Measurements from ENCODE around the gene TAF3.

The TAF3 gene

DNA sequence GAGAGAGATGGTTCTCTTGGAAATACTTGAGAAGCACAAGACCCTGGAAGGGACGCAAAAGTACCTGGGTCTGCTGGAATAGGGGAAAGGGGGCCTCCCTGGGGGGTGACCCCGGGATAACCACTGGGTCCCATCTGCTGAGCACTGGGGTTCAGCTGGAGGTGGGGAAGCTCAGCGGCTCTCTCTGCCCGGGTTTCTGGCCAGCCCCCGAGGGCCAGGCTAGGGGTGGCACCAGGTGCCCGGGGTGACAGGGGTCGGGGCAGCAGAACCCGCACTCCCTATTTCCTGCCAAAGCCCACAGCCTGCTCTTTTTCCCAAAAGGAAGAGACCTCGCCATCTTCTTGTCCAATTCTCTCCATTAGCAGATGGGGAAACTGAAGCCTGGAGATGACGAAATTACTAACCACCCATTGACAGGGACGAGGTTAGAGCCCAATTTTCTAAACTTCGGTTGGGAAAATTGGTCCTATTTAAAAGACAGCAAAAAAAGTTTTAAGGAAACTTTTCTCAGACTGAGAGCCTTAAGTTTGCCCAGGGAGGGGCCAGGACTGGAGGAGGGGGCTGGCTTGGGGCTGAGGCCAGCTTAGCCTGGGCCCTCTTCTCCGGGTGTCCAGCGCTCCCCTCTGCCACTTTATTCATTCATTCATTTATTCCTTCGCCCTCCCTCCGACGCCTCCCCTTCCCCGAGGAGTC is 218.3 kb downstream of the TAF3 start:
- DNase-seq, result no peak

DNA sequence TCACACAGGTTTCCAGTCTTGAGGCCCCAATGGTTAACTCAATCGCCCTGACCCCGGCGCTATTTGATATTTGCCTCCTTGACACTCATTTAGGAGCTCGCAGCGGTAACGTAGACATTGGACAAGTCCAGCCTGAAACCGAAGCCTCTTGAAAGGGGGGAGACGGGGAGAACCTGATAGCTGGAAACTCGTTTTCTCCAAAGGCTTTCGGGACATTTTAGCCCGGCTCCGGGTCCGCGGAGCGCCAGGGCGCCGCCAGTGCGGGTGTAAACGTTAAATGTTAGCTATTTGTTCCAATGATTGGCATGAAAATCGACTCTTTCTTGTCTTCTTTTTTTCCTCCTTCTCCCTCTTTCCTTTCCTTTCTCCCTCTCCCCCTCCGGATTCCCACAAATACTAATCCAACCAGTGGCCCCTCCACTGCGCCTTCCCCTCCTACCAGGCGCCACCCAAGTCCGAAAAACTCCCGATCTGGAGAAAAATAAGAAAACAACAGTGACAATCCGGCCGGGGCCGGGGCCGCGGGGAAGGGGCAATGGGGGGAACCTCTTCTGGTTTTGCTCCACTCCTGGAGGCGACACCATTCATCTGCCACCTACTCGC is 219.0 kb downstream of the TAF3 start:
- DNase-seq, result no peak

GRCh38 chr10:8037941-8038894 is 219.9 kb downstream of the TAF3 start:
- DNase-seq, result no peak

DNA sequence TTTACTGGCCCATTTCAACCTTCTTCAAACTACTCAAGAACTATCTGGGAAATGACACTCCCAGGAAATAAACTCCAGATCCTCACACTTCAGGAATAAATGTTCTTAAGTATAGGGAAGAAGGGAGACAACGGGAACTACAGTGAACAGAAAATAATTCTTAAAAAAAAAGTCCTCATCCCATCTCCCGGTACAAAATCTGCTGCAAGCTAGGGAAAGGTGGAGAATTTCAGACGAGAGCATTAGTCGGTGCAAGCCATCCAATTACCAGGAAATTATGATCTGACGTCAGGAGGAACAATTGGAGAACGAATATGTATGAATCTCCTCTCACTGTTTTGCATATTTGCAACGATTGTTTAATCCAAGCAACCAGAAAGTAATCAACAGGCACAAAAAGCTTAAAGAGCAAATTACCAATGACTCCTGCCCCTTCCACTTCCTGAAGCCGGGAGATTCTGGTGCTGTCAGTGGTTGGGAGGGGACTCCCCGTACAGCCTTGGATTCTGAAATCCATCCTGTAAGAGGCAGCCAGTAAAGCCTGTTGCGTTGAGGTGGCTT is 221.1 kb downstream of the TAF3 start:
- DNase-seq, result no peak

DNA sequence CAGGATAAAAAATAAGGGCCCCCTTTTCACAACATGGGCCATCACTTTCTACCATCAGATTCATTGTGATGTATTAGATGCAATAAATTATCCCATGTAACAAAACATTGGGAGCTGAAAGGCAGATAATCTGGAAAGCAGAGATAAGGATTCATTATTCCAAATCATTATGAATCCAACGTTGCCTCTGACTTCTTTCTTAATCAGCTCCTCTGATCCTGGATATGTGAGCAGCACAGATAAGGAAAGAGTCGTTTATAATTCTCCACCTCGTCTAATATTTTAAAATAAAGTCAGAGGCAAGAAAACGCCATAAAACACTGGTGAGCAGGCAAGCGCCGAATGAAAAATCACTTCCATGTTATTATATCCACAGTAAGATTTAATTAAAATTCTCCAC is 222.3 kb downstream of the TAF3 start:
- no peak for DNase-seq

DNA sequence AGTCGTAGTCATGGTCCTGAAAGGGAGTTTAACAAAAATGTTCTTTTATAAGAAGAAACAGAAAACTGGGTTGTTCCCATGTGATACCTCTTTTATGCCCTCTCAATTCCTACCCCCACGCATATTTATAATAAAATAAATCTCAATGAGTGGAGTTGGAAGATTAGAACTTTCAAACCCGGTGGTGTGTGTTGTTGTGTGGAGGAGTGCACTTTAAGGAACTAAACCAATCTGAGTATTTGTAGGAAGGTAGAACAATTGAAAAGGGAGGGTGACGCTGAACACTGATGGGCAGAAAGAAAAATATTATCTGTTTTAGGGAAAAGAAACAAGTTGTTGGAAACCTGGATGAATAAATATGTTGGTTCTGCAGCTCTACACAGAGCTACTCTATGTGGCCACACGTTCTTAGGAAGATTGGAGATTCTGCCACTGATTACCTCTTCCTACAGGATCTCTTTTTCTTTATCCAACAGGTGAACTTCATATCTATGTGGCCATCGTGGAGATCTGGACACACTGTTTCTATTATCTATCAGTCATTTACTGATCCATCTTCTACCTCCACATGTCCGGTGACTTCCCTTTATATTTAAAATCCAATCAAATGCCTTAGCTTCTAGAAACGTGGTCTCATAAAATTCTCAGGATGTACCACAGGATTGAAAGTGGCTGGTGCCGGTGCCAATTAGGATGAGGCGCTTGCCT is 223.1 kb downstream of the TAF3 start:
- DNase-seq, result no peak

DNA sequence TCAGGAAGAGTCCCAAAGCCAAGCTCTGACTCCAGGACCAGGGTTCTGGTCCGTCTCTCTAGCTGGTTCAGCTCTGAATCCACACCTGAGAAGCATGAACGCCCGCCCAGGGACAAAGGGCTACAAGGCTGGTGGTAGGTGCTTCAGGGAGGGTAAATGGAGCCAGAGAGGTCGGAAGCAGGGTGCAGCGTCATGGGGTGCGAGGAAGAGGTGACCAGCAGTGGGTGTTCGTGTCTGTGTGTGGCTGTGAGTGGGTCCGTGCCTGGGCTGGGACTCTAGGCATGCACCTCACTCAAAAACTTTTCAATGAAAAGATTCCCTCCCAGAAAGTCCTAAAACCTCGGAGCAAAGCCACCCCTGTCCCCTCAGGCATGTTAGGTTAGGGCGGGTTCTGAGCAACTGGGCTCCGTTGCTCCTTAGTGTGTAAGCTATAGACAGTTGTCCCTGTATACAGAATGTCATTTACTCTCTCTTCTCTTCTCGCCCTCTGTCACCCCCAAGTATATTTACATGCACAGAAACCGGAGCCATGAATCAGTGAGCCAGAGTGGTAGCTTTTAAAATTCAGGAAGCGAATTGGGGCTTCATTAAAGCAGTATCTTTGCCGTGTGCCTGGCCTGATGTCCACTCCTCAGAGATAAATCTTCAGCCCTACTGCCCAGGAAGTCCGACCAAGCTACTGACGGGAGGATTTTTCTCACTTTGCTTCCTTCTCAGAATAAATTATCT is 223.9 kb downstream of the TAF3 start:
- no peak for DNase-seq

GRCh38 chr10:8042721-8043568 is 224.6 kb downstream of the TAF3 start:
- DNase-seq, result no peak

DNA sequence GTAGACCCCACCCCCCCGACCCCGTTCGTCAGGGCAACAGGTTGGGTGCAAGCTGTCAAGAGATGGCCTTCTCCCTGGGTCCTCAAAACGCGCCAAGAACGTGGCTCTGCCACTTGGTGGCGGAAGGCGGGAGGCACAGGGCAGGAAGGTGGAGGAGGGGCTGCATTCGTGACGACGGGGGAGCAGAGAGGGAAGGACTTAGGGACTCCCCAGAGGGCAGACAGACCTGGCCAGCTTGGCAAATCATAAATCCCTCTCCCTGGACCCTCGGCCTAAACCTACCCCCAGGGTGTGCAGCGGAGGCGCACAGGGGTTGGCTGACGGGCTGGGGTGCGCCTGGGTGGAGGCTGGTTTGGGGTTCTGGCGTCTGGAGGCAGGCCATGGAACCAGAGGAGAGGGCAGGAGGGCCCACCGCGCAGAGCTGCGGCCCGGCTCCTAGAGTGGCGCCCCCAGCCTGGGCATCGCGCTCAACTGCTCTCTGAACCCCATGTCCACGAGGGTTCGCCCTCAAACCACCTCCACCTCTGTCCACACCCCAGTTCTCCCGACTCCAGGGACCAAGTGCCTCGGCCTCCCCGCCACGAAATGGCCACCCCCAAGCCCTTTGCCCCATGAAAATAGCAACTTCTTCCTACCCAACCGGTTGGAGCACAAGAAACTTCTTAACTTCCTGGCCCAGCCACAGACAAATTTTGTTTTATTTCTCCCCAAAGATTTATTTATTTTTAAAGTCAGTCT is 225.4 kb downstream of the TAF3 start:
- DNase-seq, result no peak

DNA sequence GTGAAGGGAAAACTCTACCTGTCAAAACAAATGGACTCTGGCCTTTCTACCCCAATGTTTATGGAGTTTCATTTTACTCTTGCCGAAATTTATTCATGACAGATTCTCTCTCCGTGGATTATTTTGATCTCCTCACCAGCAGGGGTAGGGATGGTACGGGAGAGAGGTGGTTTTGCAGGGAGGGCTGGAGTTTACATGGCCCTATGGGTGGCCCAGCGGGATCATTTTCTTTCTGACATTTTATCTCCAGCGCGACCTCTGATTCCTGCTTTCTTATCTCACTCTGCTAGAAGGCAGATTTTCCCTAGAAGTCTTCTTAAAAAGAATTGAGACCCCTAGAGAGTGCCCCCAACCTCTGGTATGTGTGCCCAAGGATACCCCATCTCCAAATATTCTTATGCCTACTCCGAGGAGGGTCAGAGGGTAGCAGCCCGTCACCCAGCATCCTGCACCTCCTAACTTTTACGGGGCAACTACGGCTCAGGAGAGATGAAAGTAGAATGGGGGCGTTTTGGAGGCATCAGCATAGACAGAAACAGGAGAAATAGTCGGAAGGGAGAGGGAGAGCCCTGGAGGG is 226.1 kb downstream of the TAF3 start:
- DNase-seq, result no peak

DNA sequence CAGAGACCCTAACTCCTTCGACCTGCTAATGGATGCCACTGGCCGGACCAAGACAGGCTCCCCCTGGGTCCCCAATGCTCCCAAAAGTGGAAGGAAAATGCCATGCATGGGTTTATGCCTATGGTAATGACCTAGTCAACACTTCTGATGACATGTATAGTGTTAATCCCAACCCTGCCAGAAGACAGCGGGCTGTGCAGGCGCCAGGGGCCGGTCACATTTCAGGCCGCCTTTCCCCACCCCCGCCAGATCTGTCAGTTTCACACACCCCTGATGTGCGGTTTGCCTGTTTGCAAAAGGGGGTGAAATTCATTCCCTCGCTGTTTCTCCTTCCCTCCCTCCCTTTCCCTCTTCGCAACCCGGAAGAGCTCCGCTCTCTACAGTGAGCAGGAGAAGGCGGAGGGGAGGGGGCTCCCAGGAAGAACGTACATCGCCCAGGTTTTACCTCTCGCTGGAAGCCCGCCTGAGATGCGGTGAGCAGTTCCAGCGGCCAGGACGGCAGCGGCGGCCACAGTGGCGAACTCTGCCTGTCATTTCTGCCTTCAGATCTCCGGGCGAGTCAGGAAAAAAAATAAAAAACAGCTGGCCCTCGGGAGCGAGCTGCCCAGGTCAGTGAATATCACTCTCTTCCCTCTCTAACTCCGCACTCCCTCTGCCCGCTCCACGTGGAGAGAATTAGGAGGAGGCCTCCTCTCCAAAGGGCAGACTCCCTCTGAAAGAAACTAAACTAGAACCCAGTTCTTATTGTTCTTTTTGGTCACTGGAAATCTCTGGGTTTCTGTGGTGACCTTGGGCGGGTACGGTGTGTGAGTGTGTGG is 226.8 kb downstream of the TAF3 start:
- no peak for DNase-seq

- DNase-seq, result no peak
Measured at GRCh38 chr10:8045726-8046494, 227.6 kb downstream of the TAF3 start.

GRCh38 chr10:8047452-8048280 is 229.4 kb downstream of the TAF3 start:
- DNase-seq, result no peak

GRCh38 chr10:8048281-8049008 is 230.1 kb downstream of the TAF3 start:
- no peak for DNase-seq

- no peak for DNase-seq
Measured at GRCh38 chr10:8049045-8049864, 230.9 kb downstream of the TAF3 start.
